GM12878 (cell line): Measurements from ENCODE around the gene F3. TPM values are rescaled to one million over a fixed set of nuclear protein-coding genes. Genes with fewer than 3 reads are reported as not detected.

ENCODE experiments used
- ATAC-seq: fragments of 200-7000 bp; cut with Tn5 transposase; 3 replicates; pipeline ENCODE4 v1.9.1; 2020; ENCODE audit warnings: mild to moderate bottlenecking, moderate library complexity
- BruUV-seq: library from RNA; stranded (reverse); fragments of 400-500 nt; replicated peaks from 2 replicates; lab custom pipeline; 2021; lab: Mats Ljungman, UMichigan
- CTCF ChIA-PET: fragments of 300-600 bp; sonication (Branson Sonifier 250); formaldehyde crosslinking; extraction: SDS; loops from one replicate; lab custom pipeline; 2021; ENCODE audit warnings: inconsistent platforms; lab: Yijun Ruan, JAX
- POLR2A ChIA-PET: fragments of 350-600 bp; formaldehyde crosslinking; extraction: SDS; loops from one replicate; lab custom pipeline; 2021; ENCODE audit warnings: inconsistent platforms; lab: Charles Lee
- RAD21 ChIA-PET: fragments of 300-600 bp; sonication (Branson Sonifier 250); formaldehyde crosslinking; loops from one replicate; lab custom pipeline; 2023; ENCODE audit warnings: antibody characterized with exemption; ENCODE audit not compliant: unreplicated experiment; lab: Charles Lee
- SMC1A ChIA-PET: fragments of 300-600 bp; sonication (Branson Sonifier 250); formaldehyde crosslinking; loops from one replicate; lab custom pipeline; 2023; ENCODE audit not compliant: unreplicated experiment, uncharacterized antibody; lab: Charles Lee
- DNase-seq: peaks from one replicate; pipeline ENCODE4 v3.0.0-alpha.2; 2011; ENCODE audit warnings: low read depth, low spot score
- FAIRE-seq: peaks from 3 replicates; lab custom pipeline; 2011; peaks lifted over from hg19 to GRCh38; lab: Jason Lieb, UNC
- H2AFZ ChIP-seq: 2 replicates; pipeline ENCODE4 v1.6.0; 2011; ENCODE audit warnings: low read depth, low read length, control low read depth; ENCODE audit not compliant: control insufficient read depth
- H3K27ac ChIP-seq: 2 replicates; pipeline ENCODE4 v1.5.1; 2011; ENCODE audit warnings: control low read depth; ENCODE audit not compliant: control insufficient read depth, insufficient read depth
- H3K27me3 ChIP-seq, 2 experiments: replicated peaks in 1 of 2; 2 replicates each; pipeline versions ENCODE4 v1.6.0 to v1.6.1; 2011; ENCODE audit warnings: low read length in 1 of 2; ENCODE audit not compliant: control insufficient read depth in 2 of 2, insufficient read depth in 2 of 2
- H3K36me3 ChIP-seq, 2 experiments: 2 replicates each; pipeline ENCODE4 v1.5.1; 2011; ENCODE audit warnings: low read length in 1 of 2; ENCODE audit not compliant: control insufficient read depth in 2 of 2, insufficient read depth in 2 of 2
- H3K4me1 ChIP-seq: 2 replicates; pipeline ENCODE4 v1.6.1; 2011; ENCODE audit warnings: mild to moderate bottlenecking, low read length, moderate library complexity, mixed read lengths; ENCODE audit not compliant: control insufficient read depth, insufficient read depth
- H3K4me2 ChIP-seq: 2 replicates; pipeline ENCODE4 v1.6.0; 2011; ENCODE audit warnings: control low read depth; ENCODE audit not compliant: control insufficient read depth, insufficient read depth
- H3K4me3 ChIP-seq: fragments of 200-600 bp; sonication (generic); 2 replicates; pipeline ENCODE4 v1.5.1; 2016
- H3K79me2 ChIP-seq: 2 replicates; pipeline ENCODE4 v1.6.0; 2011; ENCODE audit warnings: low read length; ENCODE audit not compliant: control insufficient read depth, insufficient read depth
- H3K9ac ChIP-seq: 2 replicates; pipeline ENCODE4 v1.8.0; 2011; ENCODE audit warnings: low read length, control low read depth, mixed read lengths; ENCODE audit not compliant: control insufficient read depth, insufficient read depth
- H3K9me3 ChIP-seq: replicated peaks from 3 replicates; pipeline ENCODE4 v1.5.1; 2011; ENCODE audit warnings: mild to moderate bottlenecking, low read length; ENCODE audit not compliant: control insufficient read depth, insufficient read depth
- H4K20me1 ChIP-seq: 2 replicates; pipeline ENCODE4 v1.6.0; 2011; ENCODE audit not compliant: control insufficient read depth, insufficient read depth
- CEBPB ChIP-seq, 2 experiments: fragments of 150-350 bp in 1 of 2; IDR thresholded peaks; 2 replicates each; pipeline ENCODE4 v1.6.1; 2012 to 2014; ENCODE audit warnings: low read depth in 2 of 2, low read length in 2 of 2, borderline replicate concordance in 1 of 2, inconsistent platforms in 1 of 2
- FOXM1 ChIP-seq: IDR thresholded peaks from 2 replicates; pipeline ENCODE4 v1.6.1; 2012; ENCODE audit warnings: low read depth, mild to moderate bottlenecking, inconsistent platforms, low read length, moderate library complexity
- MXI1 ChIP-seq: fragments of 150-350 bp; IDR thresholded peaks from 2 replicates; pipeline ENCODE4 v1.6.1; 2011; ENCODE audit warnings: low read depth, mild to moderate bottlenecking, inconsistent platforms, low read length, improper control_type of control experiment
- NFIC ChIP-seq: IDR thresholded peaks from 2 replicates; pipeline ENCODE4 v1.6.1; 2012; ENCODE audit warnings: low read depth, mild to moderate bottlenecking, inconsistent platforms, low read length, moderate library complexity
- NR2C2 ChIP-seq: IDR thresholded peaks from 2 replicates; pipeline ENCODE4 v1.6.1; 2011; ENCODE audit warnings: borderline replicate concordance, low read depth; ENCODE audit not compliant: control insufficient read depth, insufficient read length
- PAX5 ChIP-seq: IDR thresholded peaks from 2 replicates; pipeline ENCODE4 v1.6.1; 2011; ENCODE audit warnings: low read depth, low read length, borderline replicate concordance
- PAX8 ChIP-seq: fragments of 450-650 bp; IDR thresholded peaks from 2 replicates; pipeline ENCODE4 v1.6.1; 2017; ENCODE audit warnings: mild to moderate bottlenecking, moderate library complexity
- PBX3 ChIP-seq: IDR thresholded peaks from 2 replicates; pipeline ENCODE4 v1.6.1; 2011; ENCODE audit warnings: mild to moderate bottlenecking, low read depth, low read length, moderate library complexity; ENCODE audit not compliant: insufficient replicate concordance
- PKNOX1 ChIP-seq: fragments of 450-650 bp; IDR thresholded peaks from 2 replicates; pipeline ENCODE4 v1.6.1; 2016; ENCODE audit warnings: mild to moderate bottlenecking
- POU2F2 ChIP-seq: IDR thresholded peaks from 3 replicates; pipeline ENCODE4 v1.6.1; 2011; ENCODE audit warnings: low read depth, mild to moderate bottlenecking, low read length, borderline replicate concordance
- RB1 ChIP-seq: fragments of 450-650 bp; formaldehyde crosslinking; IDR thresholded peaks from 2 replicates; pipeline ENCODE4 v1.6.1; 2017; ENCODE audit warnings: mild to moderate bottlenecking, borderline replicate concordance
- SMC3 ChIP-seq: IDR thresholded peaks from 2 replicates; pipeline ENCODE4 v1.6.1; 2011; ENCODE audit warnings: low read length, improper control_type of control experiment, borderline replicate concordance
- SREBF1 ChIP-seq: IDR thresholded peaks from 2 replicates; pipeline ENCODE4 v1.6.1; 2012; ENCODE audit warnings: mild to moderate bottlenecking, low read length
- STAT1 ChIP-seq: fragments of 450-650 bp; conservative IDR thresholded peaks from 2 replicates; pipeline ENCODE4 v1.6.1; 2014; ENCODE audit warnings: antibody characterized with exemption, mild to moderate bottlenecking
- USF2 ChIP-seq: IDR thresholded peaks from 2 replicates; pipeline ENCODE4 v1.6.1; 2011; ENCODE audit warnings: low read depth, low read length, improper control_type of control experiment, borderline replicate concordance
- ZNF687 ChIP-seq: fragments of 450-650 bp; IDR thresholded peaks from 2 replicates; pipeline ENCODE4 v1.6.1; 2017; ENCODE audit warnings: mild to moderate bottlenecking, moderate library complexity
- WGBS: methylation state at CpG from one replicate; pipeline ENCODE4 v1.1.6; 2016; ENCODE audit warnings: low lambda C conversion rate; ENCODE audit not compliant: insufficient replicate concordance, insufficient coverage; ENCODE audit errors: missing lambda C conversion rate; 5-methylcytosine and 5-hydroxymethylcytosine counted together
- in situ Hi-C: fragments of 300-500 bp; cut with MboI; formaldehyde crosslinking; loops from 9 replicates; pipeline ENCODE4 v1.14.3; 2018; ENCODE audit warnings: mixed read lengths
- intact Hi-C: fragments of 100-400 bp; cut with micrococcal nuclease; formaldehyde crosslinking; loops from one replicate; pipeline ENCODE4 v1.14.2; 2022; ENCODE audit not compliant: unreplicated experiment
- polyA plus RNA-seq, 11 experiments: library from polyadenylated mRNA; depleted of rRNA in 4 of 11; unstranded in 6 of 11; stranded (reverse) in 5 of 11; fragments of >200 nt; fragmentation: Nextera tagmentation in 4 of 11; fragmentation: Illumina TruSeq in 1 of 11; extraction: Ambion mirVana in 4 of 11; extraction: Trizol in 1 of 11; gene quantifications; 1 replicate in 1 of 11; 2 replicates in 10 of 11; pipeline versions ENCODE4 v1.2.1 to v1.2.3, GENCODE V29; 2011 to 2016; ENCODE audit warnings: inconsistent platforms in 2 of 11, missing spikeins in 2 of 11, low read depth in 1 of 11
- total RNA-seq, 4 experiments: library from RNA; depleted of rRNA in 3 of 4; stranded (reverse); fragments of >200 nt in 3 of 4; fragmentation: Illumina TruSeq in 1 of 4; extraction: Trizol in 1 of 4; gene quantifications; 2 replicates each; pipeline versions ENCODE4 v1.2.1 to v1.2.3, GENCODE V29; 2013 to 2021

The F3 gene
- total and polyA plus RNA-seq, 10 of the 15 experiments (the other 5 are each of a cell fraction or from before 2014, with no cell fraction given), result 0.18 to 0.33 TPM; not detected in 8

GRCh38 chr1:94527447-94528031, 14.0 kb downstream of the F3 start:
- Histone ChIP-seq H3K27me3 (no peaks in the 10 kb centered on the region), H3K4me2 (no peak overlapping the region)
- TF ChIP-seq SREBF1 (no peak), CEBPB (IDR thresholded peaks at IDR 0.05; ENCODE audit: borderline replicate concordance in 1 of 2, low read depth in 2 of 2, low read length in 2 of 2) (no peak), PAX8 (no peak), SMC3 (no peak), MXI1 (no peak), ZNF687 (no peak), POU2F2 (no peak), NR2C2 (no peak), USF2 (no peak), FOXM1 (no peak), PAX5 (no peak), PBX3 (peak; percentile 23), NFIC (no peak), STAT1 (no peak), PKNOX1 (peak; percentile 63; the same call in 1 of the 2 replicates), RB1 (no peak)
- TF ChIP-seq, all 136 proteins: peak for 2
- Histone ChIP-seq H3K79me2 (no peaks in the 10 kb centered on the region), H4K20me1 (no peaks in the 10 kb centered on the region), H2AFZ (no peak overlapping the region), H3K27ac (no peak overlapping the region), H3K4me3 (no peak overlapping the region), H3K9ac (no peak overlapping the region), H3K9me3 (no peaks in the 10 kb centered on the region), H3K4me1 (no peaks in the 10 kb centered on the region), H3K36me3 (no peaks in the 10 kb centered on the region)
- BruUV-seq, result no TSS peak
- SMC1A ChIA-PET, result interaction anchor here (0.6 to 1.0 kb wide), 2 partner anchors 121 to 278 kb away, joined by 3 to 4 read pairs; no protein-coding TSS in a partner anchor
- WGBS, result 0% methylated on average over 1 of the region's 1 CpG
- CTCF ChIA-PET, result interaction anchor here (1.2 to 2.8 kb wide), 3 partner anchors 11 to 277 kb away, joined by 4 to 12 read pairs (median 7); no protein-coding TSS in a partner anchor
- RAD21 ChIA-PET, result no interaction called here
- no peak for FAIRE-seq
- in situ Hi-C loops (no loop called here), intact Hi-C loops (no loop called here)
- no peak for DNase-seq
- ATAC-seq, result no peak; the same call in 2 of the 3 replicates
- POLR2A ChIA-PET, result no interaction called here
